ENCODE data around the gene MAGEA8.
"Not testable (repeated sequence)": the region's sequence is repeated elsewhere in the genome, so short reads cannot be mapped to it uniquely, and the experiment has no call there.

MAGEA8 gene, protein sequence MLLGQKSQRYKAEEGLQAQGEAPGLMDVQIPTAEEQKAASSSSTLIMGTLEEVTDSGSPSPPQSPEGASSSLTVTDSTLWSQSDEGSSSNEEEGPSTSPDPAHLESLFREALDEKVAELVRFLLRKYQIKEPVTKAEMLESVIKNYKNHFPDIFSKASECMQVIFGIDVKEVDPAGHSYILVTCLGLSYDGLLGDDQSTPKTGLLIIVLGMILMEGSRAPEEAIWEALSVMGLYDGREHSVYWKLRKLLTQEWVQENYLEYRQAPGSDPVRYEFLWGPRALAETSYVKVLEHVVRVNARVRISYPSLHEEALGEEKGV

DNA sequence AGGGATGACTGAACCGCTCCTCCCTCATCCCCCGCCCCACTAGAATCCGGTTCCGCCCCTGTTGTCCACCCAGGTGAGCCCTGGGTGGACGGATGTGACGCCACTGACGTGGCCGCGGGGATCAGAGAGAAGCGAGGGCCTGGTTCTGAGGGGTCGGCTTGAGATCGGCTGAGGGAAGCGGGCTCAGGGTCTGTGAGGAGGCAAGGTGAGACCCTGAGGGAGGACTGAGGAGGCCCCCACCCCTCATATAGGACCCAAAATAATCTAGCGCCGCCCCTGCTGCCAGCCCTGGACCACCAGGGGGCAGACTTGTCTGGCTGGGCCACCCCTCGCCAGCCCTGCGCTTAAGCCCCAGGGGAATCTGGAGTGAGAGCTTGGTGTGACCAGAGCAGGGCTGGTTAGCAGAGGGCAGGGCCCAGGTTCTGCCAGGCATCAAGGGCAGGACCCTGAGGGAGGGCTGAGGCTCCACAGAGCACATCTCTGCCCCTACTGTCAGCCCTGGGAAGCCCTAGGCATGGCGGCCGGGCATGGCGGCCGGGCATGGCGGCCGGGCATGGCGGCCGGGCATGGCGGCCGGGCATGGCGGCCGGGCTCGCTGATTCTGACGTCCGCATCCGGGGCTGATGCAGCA, at the start of gene MAGEA8:
Gene MAGEA8 (plus strand): TSS at position 103 of the 631 bp plus-strand sequence. CDS start 3,090 bp downstream, outside the sequence.
- DNase-seq (ENCODE audit: low spot score) = no peak

GRCh38 chrX:149831473-149831872, 49.5 kb upstream of the MAGEA8 start:
- DNase-seq (ENCODE audit: low spot score) = no peak

DNA sequence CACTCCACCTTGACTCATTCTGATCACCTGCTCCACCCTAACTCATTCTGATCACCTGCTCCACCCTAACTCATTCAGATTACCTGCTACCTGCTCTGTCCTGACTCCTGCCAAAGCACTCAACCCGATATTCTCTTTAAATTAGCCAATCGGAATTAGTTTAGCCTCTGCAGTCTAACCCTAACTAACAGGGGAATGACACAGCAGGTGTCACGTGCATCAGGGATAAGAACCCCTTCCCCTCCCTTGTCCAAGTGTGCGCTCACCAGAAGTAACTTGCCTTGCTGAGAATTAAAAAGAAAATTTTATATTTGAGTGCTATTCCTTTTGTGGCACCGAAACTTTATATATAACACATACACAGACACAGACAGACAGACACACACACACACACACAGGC, 44.3 kb upstream of the MAGEA8 start:
- not testable (repeated sequence) for DNase-seq (ENCODE audit: low spot score)

GRCh38 chrX:149837167-149837566, 43.8 kb upstream of the MAGEA8 start:
- no peak for DNase-seq (ENCODE audit: low spot score)

- no peak for DNase-seq (ENCODE audit: low spot score)
Measured at GRCh38 chrX:149837639-149838038, 43.3 kb upstream of the MAGEA8 start.

DNA sequence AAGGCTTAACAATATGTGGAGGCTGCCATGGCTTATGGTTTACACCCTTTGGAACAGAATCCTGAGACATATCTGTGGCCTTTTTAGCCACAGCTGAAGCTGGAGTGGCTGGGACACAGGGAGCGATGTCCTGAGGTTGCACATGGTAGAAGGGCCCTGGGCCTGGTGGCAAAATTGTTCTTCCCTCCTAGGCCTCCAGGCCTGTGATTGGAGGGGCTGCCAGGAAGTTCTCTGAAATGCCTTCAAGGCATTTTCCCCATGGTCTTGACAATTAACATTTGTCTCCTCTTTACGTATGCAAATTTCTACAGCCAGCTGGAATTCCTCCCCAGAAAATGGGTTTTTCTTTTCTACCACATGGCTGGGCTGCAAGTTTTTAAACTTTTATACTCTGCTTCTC, 39.1 kb upstream of the MAGEA8 start:
- DNase-seq (ENCODE audit: low spot score) = no peak

GRCh38 chrX:149845385-149845784, 35.6 kb upstream of the MAGEA8 start:
- no peak for DNase-seq (ENCODE audit: low spot score)

- no peak for DNase-seq (ENCODE audit: low spot score)
Measured at GRCh38 chrX:149846789-149847188, 34.2 kb upstream of the MAGEA8 start.

DNA sequence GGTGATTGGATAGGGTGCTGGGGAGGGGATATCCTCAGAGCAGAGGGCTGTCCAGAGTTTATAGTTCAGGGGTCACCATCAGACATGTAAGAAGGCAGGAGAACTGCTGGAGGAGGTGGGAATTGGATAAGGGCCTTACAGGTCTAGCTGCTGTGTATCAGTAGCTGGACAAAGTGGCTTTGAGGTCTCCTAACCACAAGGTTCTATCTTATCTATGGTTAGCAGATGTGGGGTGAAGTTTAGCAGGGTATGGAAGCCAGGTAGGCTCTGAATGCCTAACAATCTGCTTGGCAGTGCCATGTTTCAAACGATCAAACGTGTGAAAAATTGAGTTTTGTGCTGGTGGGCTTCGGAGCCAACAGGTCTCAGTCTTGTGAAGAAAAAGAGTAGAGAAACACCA, 32.1 kb upstream of the MAGEA8 start:
- DNase-seq (ENCODE audit: low spot score) = no peak

DNA sequence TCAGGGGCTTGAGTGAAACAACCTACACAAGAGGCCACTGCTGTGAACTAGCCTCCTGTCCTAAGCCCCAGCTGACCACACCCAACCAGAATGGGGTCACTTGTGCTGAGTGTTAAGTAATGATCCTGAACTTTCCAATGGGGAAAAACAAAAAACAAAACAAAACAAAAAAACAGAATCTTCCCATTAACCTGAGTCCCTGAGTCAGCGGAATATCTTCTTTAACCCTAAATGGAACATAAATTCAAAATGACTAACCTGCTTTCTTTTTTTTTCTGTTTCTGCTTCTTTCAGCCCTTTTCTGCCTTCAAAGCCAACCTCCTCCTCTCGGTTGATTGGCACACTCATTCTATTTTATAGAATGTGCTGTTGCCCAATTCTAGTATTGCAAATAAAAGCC, 31.2 kb upstream of the MAGEA8 start:
- DNase-seq (ENCODE audit: low spot score) = no peak

GRCh38 chrX:149851864-149852263, 29.1 kb upstream of the MAGEA8 start:
- DNase-seq (ENCODE audit: low spot score) = no peak

- no peak for DNase-seq (ENCODE audit: low spot score)
Measured at GRCh38 chrX:149853925-149854324, 27.1 kb upstream of the MAGEA8 start.

DNA sequence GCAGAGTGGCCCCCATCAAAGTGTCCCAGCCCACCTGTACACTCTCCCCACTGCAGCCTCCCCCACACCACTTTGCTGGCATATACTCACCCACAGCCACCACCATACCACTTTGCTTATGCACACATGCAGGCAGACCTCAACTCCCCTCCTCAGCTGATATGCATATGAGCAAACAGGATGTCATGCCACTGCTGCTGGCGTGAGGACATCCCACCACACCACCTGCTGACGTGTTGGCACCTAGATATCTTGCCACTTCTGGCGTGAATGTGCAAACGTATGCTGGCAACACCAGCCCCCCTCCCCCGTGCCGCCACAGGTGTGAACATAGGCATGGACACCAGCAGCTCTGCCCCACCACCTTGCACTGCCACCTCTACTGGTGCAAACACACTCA, 22.4 kb upstream of the MAGEA8 start:
- no peak for DNase-seq (ENCODE audit: low spot score)

GRCh38 chrX:149860445-149860844, 20.5 kb upstream of the MAGEA8 start:
- DNase-seq (ENCODE audit: low spot score) = no peak

DNA sequence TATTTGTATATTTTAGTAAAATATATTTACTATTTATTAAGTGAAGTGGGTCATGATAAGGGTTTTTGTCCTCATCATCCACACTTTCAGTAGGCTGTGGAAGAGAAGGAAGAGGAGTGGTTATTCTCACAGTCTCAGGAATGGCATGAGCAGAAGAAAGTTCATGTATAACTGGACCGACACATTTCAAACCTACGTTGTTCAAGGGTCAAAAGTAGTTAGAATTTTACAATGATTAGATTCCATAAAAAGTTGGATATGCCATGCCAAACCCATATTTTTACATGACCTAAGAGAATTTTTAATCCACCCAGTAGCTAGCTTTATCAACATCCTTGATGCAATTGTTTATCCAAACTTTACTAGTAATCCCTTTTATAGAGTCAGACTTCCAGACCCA, 15.6 kb upstream of the MAGEA8 start:
- DNase-seq (ENCODE audit: low spot score) = no peak

GRCh38 chrX:149867488-149867887, 13.5 kb upstream of the MAGEA8 start:
- DNase-seq (ENCODE audit: low spot score) = no peak

DNA sequence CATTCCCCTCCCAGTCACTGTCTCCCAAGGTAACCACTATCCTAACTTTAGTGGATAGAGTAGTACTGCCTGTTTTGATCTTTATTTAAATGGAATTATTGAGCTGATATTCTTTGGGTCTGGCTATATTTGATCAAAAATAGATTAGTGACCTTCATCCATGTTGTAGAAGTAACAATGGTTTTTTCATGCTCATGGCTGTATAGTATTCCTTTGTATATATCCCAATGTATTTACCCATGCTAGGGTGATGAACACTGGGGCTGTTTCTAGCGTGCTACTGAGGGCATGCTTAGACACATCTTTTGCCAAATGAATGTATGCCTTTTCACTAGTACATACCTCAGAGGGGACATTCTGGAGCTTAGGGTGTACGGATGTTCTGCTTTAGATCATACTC, 10.1 kb upstream of the MAGEA8 start:
- no peak for DNase-seq (ENCODE audit: low spot score)

DNA sequence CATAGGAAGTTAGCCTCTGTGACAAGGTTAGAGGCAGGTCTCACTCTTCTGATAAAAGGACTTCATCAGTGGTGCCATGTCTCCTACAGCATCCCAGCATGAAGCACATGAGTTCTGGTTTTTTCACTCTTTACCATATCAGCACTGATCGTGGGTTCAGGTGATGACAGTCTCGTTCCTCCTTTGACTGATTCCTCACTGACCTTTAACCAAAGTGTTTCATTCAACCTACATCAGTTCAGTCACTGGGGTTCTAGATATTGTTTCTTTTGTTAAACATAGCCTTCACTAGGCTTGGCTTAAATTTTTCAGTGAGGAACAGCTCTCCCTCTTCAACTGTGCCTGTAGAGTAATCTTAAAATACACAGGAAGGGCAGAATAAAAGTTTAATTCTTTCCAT, 9.6 kb upstream of the MAGEA8 start:
- no peak for DNase-seq (ENCODE audit: low spot score)

DNA sequence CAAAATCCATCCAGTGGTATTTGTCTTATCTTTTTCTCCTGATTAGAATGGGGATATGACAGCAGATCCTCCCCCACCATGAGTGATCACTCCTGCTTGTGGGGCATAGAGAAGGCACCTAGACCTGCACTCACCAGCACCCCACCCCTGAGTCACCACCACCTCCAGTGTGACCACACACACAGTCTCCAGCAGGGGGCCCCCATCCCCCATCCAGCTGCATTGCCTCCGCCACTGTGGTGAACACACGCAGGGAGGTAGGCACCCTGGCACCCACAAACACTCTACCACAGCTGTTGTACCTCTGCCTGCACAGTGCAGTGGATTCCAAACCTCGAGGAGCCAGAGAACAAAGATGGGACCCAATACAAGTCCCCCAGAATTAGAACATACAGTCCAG, 9.0 kb upstream of the MAGEA8 start:
- peak; percentile 50 for DNase-seq (ENCODE audit: low spot score)

GRCh38 chrX:149877157-149877556, 3.8 kb upstream of the MAGEA8 start:
- no peak for DNase-seq (ENCODE audit: low spot score)

DNA sequence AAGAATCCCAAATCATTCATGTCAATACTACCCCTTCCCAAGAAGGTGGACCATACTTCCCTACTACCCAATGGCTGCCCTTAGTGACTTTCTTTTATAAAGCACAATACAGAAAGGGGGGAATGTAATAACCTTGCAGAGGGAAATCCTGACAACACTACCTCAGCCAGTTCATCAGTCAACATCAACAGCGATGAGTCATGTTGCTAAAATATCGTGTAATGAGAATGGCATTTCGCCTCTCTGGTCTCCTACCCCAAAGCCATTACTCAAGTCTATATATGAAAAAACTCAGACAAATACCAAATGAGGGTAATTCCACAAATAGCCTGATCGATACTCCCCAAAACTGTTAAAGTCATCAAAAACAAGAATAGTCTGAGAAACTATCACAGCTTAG, 3.3 kb upstream of the MAGEA8 start:
- DNase-seq (ENCODE audit: low spot score) = no peak

GRCh38 chrX:149890828-149891227, 9.8 kb downstream of the MAGEA8 start:
- DNase-seq (ENCODE audit: low spot score) = not testable (repeated sequence)

GRCh38 chrX:149898554-149898953, 17.6 kb downstream of the MAGEA8 start:
- DNase-seq (ENCODE audit: low spot score) = no peak
